Omental fat pad (tissue), 4 donors: ENCODE data around the gene WNT9B. TPM values are rescaled to one million over a fixed set of nuclear protein-coding genes. Genes with fewer than 3 reads are reported as not detected.

ENCODE experiments used
- ATAC-seq: fragments of 150-250 bp; one replicate; pipeline ENCODE4 v1.9.1; 2016; ENCODE audit warnings: mild to moderate bottlenecking, moderate library complexity; ENCODE audit not compliant: low FRiP score
- DNase-seq: peaks from one replicate; pipeline ENCODE4 v3.0.0-alpha.2; 2019; ENCODE audit warnings: low spot score
- CTCF ChIP-seq, 3 donors: fragments of 450-650 bp; IDR thresholded peaks; one replicate each; pipeline ENCODE4 v1.5.1; 2016 to 2017; ENCODE audit warnings: antibody characterized with exemption in 3 of 3, mild to moderate bottlenecking in 3 of 3, moderate library complexity in 2 of 3
- total RNA-seq, 4 donors: library from RNA; depleted of rRNA; stranded (reverse); fragments of >200 nt; gene quantifications; one replicate each; pipeline ENCODE4 v1.1.0, GENCODE V29; 2016

The WNT9B gene
- total RNA-seq, 4 donors from 2014 or later, result 0.36 to 1.9 (median 1.5) TPM; not detected in 1

DNA sequence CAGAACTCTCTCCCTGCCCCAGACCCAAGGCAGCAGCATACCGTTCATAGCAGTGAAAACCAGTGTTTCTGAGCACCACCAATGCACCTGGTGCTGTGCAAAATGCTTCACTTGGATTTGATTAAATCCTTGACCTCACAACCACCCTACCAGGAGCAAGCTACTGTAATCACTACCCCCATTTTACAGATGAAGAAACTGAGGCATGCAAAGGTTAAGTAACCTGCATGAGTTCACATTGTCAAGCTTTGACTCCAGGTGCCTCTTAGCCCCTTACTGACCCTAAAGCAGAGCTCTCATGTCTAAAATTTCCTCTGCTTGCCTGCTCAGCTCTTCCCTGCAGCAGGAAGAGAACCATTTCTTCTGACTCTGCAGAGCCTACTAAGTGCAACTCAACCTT lies 37.3 kb downstream of the WNT9B start:
- DNase-seq, result no peak
- TF ChIP-seq CTCF (IDR thresholded peaks at IDR 0.05), result no peak
- no peak for ATAC-seq

- TF ChIP-seq CTCF (IDR thresholded peaks at IDR 0.05), result no peak
- DNase-seq (no peak), ATAC-seq (no peak)
These were observed 38.1 kb downstream of the WNT9B start for GRCh38 chr17:46889519-46889918.

DNA sequence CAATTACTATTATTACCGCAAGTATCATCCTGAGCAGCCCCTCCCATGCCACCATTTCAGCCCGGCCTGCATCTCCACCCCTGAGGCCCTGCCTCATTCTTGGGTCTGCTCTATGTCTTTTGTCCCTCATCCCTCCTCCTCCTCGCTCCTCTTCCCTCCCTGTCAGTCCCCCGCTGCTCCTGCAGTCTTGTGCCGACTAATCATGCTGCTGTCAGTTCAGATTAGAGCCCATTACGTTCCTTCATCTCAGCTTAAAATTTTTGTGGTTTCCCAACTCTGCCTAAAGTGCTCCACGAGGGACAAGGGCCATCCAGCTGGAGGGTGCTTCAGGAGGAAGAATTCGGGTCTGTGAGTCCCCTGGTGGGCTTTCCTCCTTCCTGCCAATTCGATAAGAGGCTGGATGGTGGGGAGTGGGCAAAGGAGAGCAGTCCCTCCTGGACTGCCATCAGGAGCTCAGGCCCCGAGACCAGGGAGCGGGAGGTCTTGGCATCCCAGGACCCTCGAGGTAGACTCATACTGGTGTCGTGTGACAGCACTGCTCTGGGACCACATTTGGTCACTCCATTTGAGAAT lies 38.7 kb downstream of the WNT9B start:
- no peak for DNase-seq
- TF ChIP-seq CTCF (IDR thresholded peaks at IDR 0.05), result no peak

GRCh38 chr17:46890638-46891037 lies 39.3 kb downstream of the WNT9B start:
- ATAC-seq (no peak), DNase-seq (no peak)
- no peak for TF ChIP-seq CTCF (IDR thresholded peaks at IDR 0.05)

More for the DNA sequence above, 38.7 kb downstream of the WNT9B start:
- no peak for ATAC-seq

- no peak for TF ChIP-seq CTCF (IDR thresholded peaks at IDR 0.05)
- ATAC-seq (no peak), DNase-seq (no peak)
These were observed 40.9 kb downstream of the WNT9B start for GRCh38 chr17:46892192-46892703.

GRCh38 chr17:46894024-46894423 lies 42.6 kb downstream of the WNT9B start:
- ATAC-seq, result no peak
- DNase-seq, result no peak
- TF ChIP-seq CTCF (IDR thresholded peaks at IDR 0.05), result no peak

DNA sequence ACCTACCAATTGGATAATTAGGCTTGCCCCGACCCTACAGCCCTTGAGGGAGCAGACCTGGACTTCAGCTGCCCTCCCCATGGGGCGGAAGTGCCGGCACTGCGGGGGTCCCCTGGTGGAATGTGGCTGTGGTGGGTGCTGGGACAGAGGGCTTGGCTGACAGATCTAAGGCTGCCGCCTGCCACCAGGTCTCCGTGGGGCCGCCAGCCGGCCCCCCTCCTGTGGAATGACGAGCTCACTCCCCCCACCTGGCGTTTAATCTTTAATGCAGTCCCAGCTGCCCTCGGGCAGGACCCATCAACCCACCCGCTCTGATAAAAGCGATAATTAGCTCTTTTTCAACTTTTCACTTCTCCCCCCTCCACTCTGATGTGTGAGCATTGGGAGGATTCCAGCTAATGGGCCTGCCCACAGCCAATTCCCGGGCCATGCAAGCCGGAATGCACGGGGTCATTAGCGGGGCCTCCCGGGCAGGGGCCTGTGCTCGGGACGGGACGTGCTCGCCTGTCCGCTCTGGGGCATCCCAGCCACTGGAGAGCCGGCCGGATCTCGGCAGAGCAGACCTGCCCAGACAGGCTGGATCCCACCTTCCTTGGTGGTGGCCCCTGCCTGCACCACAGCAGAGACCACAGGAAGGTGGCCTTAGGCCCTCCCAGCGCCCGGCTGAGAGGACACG lies 43.2 kb downstream of the WNT9B start:
- DNase-seq (no peak), ATAC-seq (no peak)
- no peak for TF ChIP-seq CTCF (IDR thresholded peaks at IDR 0.05)
